GM21360 (cell line): ENCODE results near the gene ST6GALNAC4.

Experiments used
- ATAC-seq: cut with Tn5 transposase; IDR thresholded peaks from one replicate; pipeline ENCODE4 v1.9.1; 2021; ENCODE audit warnings: mild to moderate bottlenecking, moderate library complexity; ENCODE audit not compliant: unreplicated experiment

ST6GALNAC4 gene

DNA sequence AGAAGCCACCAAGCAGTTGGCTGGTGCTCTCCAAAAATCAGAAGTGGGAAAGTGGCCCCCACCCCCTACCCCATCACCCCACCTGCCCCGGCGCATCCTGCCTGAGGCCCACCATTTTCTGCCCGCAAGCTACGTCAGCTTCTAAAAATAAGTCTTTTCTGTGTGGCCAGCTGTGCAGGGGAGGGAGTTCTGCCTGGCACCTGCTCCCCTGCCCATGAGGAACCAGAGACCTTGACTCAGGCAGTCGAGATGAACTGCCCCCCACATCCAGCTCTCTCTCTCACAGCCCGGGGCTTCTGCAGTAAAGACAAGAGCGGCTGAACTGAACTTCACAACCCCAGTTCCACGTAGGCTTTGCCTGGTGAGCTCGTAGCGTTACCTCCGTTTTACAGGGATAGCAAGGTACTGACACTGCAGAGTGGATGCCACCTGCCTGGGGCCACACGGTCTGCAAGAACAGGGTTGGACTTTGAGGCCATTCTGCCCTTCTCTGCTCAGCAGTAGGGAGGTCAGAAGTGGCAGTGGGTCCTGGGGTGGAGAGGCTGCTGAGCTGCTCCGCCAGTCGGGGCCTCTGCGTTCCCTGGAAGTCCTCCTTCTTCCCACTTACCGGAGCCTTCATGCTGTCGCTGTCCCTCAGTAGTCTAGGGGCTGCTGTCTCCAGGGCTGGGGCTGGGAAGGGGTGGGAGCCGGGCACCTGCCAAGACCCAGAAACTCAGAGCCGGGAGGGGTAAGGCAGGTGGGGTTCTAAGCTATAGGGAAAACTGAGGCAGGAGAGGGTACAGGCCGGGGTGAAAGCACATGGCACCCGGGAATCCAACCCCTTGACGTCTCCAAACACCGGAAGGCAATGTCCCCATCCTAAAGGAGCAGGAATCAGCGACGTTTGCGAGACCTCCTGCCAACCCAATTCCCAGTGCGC lies 781 bp downstream of the ST6GALNAC4 start:
- no peak for ATAC-seq

- no peak for ATAC-seq
These were observed 1.5 kb downstream of the ST6GALNAC4 start for GRCh38 chr9:127915325-127915752.

- no peak for ATAC-seq
These were observed 3.2 kb downstream of the ST6GALNAC4 start for GRCh38 chr9:127913682-127914081.

GRCh38 chr9:127912882-127913281 lies 4.0 kb downstream of the ST6GALNAC4 start:
- ATAC-seq, result no peak

- no peak for ATAC-seq
These were observed 4.5 kb downstream of the ST6GALNAC4 start for GRCh38 chr9:127912296-127912695.

GRCh38 chr9:127910613-127911205 lies 6.1 kb downstream of the ST6GALNAC4 start:
- no peak for ATAC-seq

DNA sequence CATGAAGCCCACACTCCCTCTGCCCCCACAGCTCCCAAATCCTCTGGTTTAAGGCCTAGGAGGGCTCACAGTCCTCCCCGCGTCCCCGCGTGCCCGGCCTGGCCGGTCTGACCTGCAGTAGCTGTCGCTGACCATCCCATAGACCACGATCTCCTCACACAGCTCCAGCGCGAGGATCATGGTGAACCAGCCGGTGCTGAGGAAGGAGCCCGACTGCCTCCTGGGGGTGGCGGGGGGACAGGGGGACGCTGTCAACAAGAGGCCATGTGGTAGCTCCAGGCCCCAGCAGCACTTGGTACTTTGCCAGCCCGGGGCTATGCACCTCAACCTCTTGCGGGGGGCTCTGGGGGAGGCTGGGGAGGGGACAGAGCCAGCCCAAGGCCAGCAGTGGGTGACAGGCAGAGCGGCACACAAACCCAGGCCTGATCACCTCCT lies 7.0 kb downstream of the ST6GALNAC4 start:
- ATAC-seq, result no peak

DNA sequence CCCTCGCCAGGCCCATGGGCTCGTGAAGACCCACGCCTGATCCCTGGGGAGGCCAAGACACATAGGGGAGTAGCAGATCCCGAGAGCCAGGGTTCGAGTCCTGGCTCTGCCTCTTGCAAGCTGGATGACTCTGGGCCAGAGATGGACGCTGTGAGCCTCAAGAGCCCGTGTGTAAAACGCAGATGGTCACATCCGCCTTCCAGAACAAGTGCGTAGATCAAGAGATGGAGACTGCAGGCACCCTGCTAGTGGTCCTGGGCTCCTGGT lies 8.2 kb downstream of the ST6GALNAC4 start:
- ATAC-seq, result no peak

DNA sequence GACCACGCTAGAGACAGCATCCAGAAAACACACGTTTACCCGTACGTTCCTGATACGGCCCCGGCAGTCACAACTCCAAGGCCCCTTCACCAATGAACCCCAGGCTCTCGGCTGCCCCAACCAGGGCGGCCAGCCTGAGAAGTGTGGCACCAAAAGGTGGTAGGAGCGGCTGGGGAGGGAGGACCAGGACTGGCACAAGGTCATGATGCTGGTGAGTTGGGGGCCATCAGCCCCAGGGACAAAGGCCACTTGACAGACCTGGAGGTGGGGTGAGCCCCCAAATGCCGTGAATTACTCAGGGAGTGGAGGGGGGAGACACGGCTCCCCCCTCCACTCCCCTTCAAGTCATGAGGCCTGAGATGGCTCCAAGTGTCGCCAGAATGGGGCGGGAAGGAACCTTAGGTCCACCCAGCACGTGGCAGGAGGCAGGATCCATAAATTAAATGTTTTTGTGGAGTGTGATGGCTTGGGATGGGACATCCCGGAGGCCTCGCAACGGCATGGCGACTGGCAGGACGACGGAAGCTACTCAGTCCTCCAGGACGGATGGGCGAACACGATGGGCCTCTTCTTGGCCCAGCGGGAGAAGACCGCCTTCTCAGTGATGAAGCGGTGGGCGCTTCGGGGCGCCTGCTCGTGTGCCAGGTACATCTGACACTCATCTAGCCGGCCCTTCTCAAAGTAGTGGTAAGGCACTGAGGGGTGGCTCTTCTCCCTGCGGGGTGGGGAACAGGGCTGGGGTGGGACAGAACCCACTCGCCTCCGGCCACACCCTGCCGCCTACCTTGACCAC lies 8.8 kb downstream of the ST6GALNAC4 start:
- no peak for ATAC-seq

GRCh38 chr9:127905788-127906191 lies 11.1 kb downstream of the ST6GALNAC4 start:
- ATAC-seq, result no peak

- ATAC-seq, result no peak
These were observed 11.7 kb downstream of the ST6GALNAC4 start for GRCh38 chr9:127905004-127905728.

DNA sequence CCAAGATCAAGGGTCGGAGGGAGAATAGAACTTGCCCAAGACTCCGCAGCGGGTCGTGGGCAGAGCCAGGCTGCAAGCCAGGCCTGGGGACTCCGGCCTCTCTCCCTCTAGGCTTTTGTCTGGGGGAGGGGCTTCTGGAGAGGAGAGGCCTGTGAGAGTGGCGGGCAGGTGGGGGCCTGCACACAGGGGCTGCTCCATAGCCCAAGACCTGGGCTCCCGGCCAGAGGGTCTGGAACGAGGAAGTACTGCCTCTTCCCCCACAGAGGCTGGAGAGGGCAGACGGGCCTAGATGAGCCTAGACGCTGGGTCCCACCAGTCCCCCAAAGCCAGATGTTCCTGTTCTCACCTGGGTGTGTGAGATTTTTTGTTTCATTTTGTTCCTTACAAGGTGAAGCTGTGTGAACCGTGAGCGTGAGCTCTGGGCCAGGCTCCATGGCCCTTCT lies 12.3 kb downstream of the ST6GALNAC4 start:
- ATAC-seq, result no peak

GRCh38 chr9:127903557-127904475 lies 13.0 kb downstream of the ST6GALNAC4 start:
- no peak for ATAC-seq

DNA sequence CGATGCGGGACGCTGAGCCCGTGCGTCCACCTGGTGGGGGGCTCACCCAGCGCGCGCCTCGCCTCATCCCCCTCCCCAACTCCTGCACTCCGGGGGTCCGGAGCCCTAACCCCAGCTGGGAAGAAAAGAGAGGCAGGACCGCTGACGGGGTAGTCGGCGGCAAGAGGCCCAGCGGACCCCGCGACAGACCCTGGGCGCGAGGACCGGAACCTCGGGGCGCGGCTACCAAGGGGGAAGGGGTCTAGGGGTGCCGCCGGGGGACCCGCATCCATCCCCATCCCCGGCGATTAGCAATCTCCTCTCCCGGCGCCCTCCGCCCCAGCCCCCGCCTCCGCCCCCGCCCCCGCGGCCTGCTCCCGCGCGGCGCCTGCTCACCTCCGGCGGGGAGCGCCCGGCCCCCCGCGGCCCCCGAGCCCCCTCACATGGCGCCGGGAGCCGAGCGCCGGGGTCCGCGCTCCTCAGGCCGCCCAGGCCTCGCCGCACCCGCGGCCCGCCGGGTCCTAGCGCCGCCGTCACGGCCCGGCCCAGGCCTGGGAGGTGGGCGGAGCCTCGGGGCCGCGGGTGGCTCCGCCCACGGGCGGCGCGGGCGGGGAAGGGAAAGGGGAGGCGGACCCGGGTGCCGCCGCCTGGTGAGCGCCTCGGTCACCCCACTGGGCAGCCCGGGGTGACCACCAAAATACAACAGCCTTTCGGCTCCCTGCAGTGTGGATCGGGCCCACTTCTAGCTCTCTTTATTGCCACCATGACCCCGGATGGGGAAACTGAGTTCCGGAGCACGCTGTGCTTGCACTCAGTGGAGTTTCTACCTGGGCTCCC lies 17.5 kb downstream of the ST6GALNAC4 start, which contains the start of gene ST6GALNAC6:
Gene ST6GALNAC6 (minus strand): TSS at position 476 of the 816 bp plus-strand sequence. CDS start 1,622 bp downstream, outside the sequence.
- peak; percentile 53 for ATAC-seq

- ATAC-seq, result peak; percentile 11
These were observed 18.3 kb downstream of the ST6GALNAC4 start for GRCh38 chr9:127898433-127899127.

- no peak for ATAC-seq
These were observed 19.6 kb downstream of the ST6GALNAC4 start for GRCh38 chr9:127897193-127897692.

DNA sequence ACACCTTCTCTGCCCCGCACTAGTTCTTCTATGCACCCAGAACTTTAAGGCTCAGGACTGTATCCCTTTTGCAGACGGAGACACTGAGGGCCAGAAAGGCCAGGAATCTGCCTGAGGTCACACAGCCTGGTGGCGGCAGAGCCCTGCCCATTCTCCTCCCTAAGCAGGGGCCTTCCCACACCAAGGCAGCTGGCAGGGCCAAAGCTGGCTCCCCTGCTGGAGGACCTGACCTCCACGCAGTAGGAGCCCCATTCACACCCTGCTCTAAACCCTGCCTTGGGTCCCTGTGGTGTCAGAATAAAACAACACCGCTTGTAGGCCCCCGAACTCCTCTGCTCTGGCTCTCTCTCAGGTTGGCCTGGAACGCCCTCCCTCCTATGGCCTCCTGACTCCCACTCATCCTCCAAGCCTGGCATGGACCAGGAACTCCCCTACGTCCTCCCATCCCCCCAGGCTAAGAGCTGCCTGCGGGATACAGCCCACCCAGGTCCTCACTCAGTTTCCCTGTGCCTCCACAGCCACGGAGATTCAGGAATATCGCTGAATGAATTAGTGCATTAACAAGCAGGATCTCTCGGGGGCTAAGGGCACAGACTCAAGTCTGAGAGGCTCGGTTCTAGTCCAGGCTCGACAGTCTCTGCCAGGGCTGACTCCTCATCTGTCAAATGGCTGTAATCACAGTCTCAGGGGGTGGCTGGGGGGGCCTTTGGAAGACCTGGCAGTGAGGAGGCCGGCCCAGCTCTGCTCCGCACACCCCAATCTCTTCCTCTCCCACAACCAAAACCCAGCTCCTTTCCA lies 20.2 kb downstream of the ST6GALNAC4 start:
- ATAC-seq, result no peak
